AG04449 (cell line): ENCODE measurements around the gene ACVRL1.

ENCODE experiments used
- CTCF ChIA-PET: fragments of 350-600 bp; formaldehyde crosslinking; extraction: SDS; loops from one replicate; lab custom pipeline; 2021; ENCODE audit warnings: antibody characterized with exemption; lab: Yijun Ruan, JAX
- POLR2A ChIA-PET: fragments of 400-600, 350-600 bp; formaldehyde crosslinking; extraction: SDS; loops from one replicate; lab custom pipeline; 2020; ENCODE audit warnings: antibody characterized with exemption, inconsistent platforms; lab: Yijun Ruan, JAX
- DNase-seq: peaks from one replicate; pipeline ENCODE4 v3.0.0-alpha.2; 2010; ENCODE audit warnings: low read depth, low spot score
- H3K4me3 ChIP-seq: 2 replicates; pipeline ENCODE4 v1.5.1; 2011; ENCODE audit warnings: low read depth, mild to moderate bottlenecking, control low read depth, low read length
- TF ChIP-seq, protein P1 (sequence below): IDR thresholded peaks from one replicate; pipeline ENCODE4 v1.5.1; 2011; ENCODE audit warnings: mild to moderate bottlenecking, moderate library complexity, low read length, control low read depth, inconsistent platforms; ENCODE audit not compliant: insufficient read depth; ENCODE audit errors: missing control alignments

ACVRL1 gene

DNA sequence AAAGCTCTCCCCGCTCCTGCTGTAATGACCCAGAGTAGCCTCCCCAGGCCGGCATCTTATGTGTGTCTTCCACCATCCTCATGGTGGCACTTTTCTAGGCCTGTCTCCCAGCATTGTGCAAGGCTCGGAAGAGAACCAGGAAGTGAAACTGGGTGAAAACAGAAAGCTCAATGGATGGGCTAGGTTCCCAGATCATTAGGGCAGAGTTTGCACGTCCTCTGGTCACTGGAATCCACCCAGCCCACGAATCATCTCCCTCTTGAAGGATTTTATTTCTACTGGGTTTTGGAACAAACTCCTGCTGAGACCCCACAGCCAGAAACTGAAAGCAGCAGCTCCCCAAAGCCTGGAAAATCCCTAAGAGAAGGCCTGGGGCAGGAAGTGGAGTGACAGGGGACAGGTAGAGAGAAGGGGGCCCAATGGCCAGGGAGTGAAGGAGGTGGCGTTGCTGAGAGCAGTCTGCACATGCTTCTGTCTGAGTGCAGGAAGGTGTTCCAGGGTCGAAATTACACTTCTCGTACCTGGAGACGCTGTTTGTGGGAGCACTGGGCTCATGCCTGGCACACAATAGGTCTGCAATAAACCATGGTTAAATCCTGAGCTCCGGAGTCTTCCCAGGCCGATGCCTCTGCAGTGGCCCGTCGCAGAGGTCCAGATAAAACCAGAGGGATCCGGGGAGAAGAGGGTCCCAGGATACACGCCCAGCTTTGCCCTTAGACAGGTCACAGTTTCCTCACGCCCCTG is 15.6 kb downstream of the ACVRL1 start:
- peak; percentile 56 for DNase-seq
- POLR2A ChIA-PET: no interaction called here
- no peak overlapping the region for H3K4me3 ChIP-seq
- TF ChIP-seq, protein P1, sequence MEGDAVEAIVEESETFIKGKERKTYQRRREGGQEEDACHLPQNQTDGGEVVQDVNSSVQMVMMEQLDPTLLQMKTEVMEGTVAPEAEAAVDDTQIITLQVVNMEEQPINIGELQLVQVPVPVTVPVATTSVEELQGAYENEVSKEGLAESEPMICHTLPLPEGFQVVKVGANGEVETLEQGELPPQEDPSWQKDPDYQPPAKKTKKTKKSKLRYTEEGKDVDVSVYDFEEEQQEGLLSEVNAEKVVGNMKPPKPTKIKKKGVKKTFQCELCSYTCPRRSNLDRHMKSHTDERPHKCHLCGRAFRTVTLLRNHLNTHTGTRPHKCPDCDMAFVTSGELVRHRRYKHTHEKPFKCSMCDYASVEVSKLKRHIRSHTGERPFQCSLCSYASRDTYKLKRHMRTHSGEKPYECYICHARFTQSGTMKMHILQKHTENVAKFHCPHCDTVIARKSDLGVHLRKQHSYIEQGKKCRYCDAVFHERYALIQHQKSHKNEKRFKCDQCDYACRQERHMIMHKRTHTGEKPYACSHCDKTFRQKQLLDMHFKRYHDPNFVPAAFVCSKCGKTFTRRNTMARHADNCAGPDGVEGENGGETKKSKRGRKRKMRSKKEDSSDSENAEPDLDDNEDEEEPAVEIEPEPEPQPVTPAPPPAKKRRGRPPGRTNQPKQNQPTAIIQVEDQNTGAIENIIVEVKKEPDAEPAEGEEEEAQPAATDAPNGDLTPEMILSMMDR: no peak
- CTCF ChIA-PET: interaction anchor here (0.6 to 26.8 kb wide), 36 partner anchors 9 to 508 kb away, joined by 3 to 621 read pairs (median 6); partner anchors contain the start of genes ACVR1B, ACVRL1 and ANKRD33

DNA sequence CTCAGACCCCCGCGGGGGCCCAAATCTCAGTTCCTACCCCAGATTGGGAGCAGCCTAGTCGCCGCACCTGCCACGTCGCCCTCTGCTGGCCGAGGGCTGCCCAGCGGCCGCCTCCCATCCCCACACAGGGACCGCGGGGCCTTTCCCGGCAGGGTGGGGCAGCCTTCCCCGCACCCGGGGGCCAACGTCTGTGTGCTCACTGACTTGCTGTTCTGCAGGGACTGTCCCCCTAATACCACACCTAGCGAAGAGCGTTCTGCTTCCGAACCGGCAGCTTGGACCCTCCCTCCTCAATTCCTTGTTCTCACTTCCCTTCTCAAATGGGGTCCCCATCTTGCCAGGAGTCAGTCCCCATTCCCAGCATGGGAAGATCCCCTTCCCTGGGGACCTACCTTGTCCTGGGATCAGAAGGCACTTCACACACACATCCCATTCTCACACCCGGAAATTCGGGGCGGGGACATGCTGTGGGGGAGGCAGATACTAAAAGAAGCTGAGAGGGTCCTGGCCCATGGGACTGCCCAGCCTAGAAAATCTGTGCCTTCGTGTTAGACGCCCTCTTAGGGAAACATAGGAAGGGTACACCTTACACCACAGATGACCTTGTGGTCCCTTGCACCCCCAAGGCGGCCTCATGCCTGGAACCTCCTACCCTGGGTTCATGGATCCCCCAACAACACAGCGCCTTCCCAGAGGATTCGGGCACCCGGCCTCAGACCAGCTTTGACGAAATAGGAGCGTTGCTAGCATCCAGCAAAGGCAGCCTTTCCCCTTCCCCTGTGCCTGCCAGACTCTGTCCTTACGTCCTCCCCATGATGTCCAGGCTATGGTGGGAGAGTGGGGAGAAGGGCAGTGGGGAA is 16.4 kb downstream of the ACVRL1 start:
- no peak for DNase-seq
- TF ChIP-seq, protein P1: peak; percentile 96
- no peak overlapping the region for H3K4me3 ChIP-seq
- CTCF ChIA-PET: interaction anchor here (0.6 to 26.8 kb wide), 32 partner anchors 8 to 502 kb away, joined by 3 to 621 read pairs (median 7); partner anchors contain the start of genes ACVR1B, ACVRL1 and ANKRD33
- POLR2A ChIA-PET: no interaction called here

DNA sequence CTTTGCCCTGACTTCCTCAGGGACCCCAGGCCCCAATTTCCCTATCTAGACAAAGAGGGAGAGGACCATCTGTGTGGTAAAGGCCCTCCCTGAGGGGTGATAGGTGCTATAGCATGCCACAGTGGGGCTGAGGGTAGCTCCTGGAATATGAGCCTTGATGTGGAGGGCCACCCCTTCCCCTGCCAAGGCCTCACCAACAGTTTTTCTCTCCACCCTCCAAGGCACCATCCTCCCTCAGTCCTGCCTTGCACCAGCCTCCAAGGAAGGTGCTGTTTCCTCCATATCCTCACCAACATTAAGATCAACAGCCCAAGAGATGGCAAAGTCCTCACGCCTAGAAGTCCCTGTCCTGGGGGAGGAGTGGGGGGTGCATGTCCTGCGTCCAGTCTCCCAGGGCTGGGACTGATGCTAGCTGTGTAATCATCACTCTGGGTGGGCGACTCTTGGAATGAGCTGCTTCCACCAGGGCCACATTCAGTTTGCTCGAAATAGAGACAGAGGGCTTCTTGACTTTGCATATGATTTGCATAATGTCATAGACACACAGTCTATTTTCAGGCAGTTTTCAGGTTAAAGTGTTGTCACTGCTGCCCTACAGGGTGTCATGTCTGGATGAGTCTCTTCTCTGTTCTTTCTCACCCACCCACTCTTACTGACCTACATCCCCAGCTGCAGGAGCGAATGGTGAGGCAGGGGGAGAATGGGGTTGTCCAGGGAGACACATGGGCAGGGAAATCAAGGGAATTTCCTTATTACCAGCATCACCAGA is 17.4 kb downstream of the ACVRL1 start:
- no peak for DNase-seq
- TF ChIP-seq, protein P1: no peak
- no peak overlapping the region for H3K4me3 ChIP-seq
- POLR2A ChIA-PET: no interaction called here
- CTCF ChIA-PET: interaction anchor here (1.0 to 26.8 kb wide), 10 partner anchors 11 to 503 kb away, joined by 4 to 621 read pairs (median 18); partner anchors contain the start of genes ACVRL1 and ANKRD33

DNA sequence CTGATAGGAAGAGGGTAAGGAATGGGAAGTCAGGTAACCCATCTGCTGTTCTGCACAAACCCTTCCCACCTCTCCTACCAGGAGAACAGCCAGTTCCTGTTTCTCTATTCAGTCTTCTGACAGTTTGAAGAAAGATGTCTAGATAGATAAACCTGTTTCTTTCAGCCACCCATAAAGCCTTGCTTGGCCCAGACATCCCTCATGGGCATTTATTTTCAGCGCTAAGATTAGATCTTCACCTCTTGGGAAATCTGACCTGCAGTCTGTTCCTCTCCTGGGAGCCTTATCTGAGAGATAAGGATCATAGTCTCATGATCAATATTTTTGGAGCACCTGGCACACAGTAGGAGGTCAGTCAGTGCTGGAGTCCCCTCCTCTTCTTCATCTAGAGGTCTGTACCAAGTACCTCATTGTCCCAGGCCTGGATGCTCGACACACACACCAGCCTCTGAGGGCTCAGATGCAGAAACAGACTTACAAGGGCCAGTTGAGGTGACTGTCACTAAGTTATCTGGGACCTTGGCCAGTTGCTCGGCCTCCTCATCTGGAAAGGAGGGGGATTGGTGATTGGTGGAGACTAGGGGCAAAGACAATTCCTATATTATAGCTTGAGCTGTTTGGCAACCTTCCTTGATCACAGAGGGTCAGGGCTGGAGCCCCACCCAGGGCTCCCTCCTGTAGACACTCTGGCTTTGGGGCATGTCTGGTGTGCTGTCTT is 18.2 kb downstream of the ACVRL1 start:
- TF ChIP-seq, protein P1: no peak
- DNase-seq: no peak
- POLR2A ChIA-PET: no interaction called here
- H3K4me3 ChIP-seq: no peak overlapping the region
- CTCF ChIA-PET: interaction anchor here (1.2 to 26.8 kb wide), 11 partner anchors 9 to 503 kb away, joined by 4 to 621 read pairs (median 11); partner anchors contain the start of genes ACVRL1 and ANKRD33

DNA sequence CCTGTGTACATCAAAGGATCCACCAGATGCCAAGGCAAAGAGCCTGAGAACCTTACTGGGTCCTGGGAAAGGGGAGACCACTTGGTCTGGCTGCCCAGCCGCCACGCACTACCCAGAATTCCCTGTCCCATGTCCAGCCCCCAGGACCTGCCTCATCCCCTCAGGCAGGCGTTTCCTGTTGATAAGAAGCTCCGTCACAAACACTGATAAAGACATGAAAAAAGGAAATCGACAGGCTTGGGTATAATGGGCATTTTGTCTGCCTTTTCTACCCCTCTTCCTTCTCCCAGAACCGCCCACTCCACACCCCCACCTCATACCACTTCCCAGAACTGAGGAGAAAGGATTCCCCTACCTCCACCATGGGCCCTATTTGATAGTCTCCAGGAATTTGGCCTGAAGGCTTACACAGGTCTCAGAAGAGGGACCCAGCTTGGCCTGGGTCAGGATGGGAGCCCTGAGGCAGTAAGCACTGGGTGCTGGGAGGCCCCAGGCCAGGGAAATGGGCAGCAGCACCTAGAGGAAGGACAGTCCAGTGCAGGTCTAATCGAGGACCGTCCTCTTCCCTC is 18.8 kb downstream of the ACVRL1 start:
- POLR2A ChIA-PET: no interaction called here
- TF ChIP-seq, protein P1: no peak
- CTCF ChIA-PET: interaction anchor here (0.6 to 26.8 kb wide), 10 partner anchors 8 to 96 kb away, joined by 3 to 621 read pairs (median 5); partner anchors contain the start of genes ACVRL1 and ANKRD33
- no peak overlapping the region for H3K4me3 ChIP-seq
- no peak for DNase-seq
